Stimulated activated CD4-positive, alpha-beta T cell treated with anti-CD3 and anti-CD28 coated beads, Interleukin-12 subunit alpha, Interleukin-12 subunit beta, amount 100 ng/mL, for 48 hours (primary cell): ENCODE measurements around the gene FAM83G.

ENCODE experiments used
- DNase-seq, 3 donors: peaks; one replicate each; pipeline ENCODE4 v3.0.0-alpha.2; 2020; ENCODE audit warnings: low read depth in 2 of 3, low spot score in 1 of 3

Gene FAM83G

DNA sequence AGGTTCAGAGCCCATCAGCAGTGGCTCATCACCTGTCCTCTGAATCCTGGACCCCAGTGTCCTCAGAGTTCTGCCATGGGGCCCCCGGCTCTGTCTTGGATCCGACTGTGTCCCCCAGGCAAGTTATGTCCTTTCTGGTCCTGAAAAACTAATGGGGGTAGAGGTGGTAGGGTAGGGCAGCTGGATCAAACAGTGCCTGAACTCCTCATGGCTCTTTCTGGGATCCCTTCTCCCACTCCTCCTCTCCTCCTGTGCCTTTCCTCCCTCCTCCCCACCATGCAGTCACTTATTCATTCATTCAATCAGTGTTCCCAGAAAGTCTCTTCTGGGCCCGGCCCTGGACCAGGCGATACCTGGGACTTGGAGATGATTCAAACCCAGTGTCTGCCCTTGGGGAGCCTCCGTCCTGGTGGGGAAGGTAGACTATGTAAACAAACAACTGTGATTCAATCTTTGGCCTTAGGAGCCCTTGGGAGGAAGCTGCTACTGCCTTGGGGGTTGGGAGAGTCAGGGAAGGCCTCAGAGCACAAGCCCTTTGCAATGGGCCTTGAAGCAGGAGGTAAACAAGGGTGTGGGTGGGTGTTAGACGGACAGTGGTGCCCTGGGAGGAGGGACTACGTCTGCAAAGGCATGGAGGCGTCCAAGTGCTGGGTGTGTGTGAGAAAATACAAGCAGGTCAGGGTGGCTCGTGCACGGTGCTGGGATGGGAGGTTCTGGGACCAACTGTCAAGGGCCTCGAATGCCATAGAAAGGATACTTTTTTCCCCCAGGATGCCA lies 6.4 kb upstream of the FAM83G start:
- DNase-seq: no peak

DNA sequence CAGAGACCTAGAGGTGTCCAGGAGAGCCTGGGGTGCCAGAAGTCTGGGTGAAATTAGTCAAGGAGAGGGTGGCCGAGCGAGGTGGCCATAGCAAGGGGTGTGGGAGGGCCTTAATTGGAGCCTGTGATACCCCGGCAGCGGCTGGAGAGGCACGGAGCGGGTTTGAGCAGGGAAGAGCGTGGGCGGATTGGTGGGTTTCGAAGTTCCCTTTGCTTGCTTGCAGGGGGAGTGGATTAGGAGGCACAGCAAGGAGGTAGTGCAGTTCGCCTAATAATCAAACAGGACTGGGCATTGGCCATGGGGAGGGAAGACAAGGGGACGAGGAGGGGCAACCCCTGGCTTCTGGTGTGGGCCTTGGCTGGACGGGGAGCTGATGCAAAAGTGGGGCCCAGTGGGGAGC lies 5.4 kb upstream of the FAM83G start:
- DNase-seq: no peak

GRCh38 chr17:19006698-19007097 lies 2.1 kb upstream of the FAM83G start:
- DNase-seq: no peak

GRCh38 chr17:19005789-19006430 lies 1.3 kb upstream of the FAM83G start:
- DNase-seq: no peak

GRCh38 chr17:19005137-19005773 lies 691 bp upstream of the FAM83G start:
- no peak for DNase-seq

GRCh38 chr17:19003543-19004420 lies 782 bp downstream of the FAM83G start:
- peak in 2 of 3 donors; percentile 15 to 44 for DNase-seq

DNA sequence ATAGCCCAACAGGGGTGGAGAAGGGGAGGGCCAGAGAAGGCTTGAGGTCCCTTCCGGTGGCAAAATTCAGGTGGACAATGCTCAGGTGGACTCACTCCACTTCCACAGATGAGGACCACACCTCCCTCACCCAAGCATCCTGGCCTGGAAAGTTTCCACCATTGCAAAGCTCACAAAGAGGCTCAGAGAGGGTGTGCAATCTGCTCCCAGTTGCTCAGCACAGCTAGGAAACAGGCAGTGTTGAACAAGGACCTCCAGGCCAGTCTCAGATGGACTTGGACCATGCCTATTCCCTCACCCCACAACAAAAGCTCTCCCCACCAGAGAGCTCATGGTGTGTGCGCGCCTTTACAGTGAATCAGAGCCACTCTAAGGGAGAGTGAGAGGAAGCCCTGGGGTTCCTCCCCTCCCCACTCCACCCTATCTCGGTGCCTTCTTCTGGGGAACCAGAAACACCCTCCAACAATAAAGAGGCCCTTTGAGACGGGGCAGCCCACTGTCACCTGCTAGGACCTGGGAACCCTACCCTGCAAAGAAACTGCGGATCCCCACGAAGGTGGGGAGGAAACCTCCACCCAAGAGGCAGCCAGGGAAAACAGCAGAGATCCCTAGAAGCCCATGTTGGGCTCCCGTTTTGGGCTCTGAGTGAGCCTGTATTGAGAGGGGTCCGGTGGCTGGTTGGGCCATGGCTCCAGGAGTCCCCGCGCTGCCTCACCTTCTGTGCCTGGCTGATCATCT lies 1.6 kb downstream of the FAM83G start:
- no peak for DNase-seq

GRCh38 chr17:19001907-19002590 lies 2.5 kb downstream of the FAM83G start:
- DNase-seq: no peak

DNA sequence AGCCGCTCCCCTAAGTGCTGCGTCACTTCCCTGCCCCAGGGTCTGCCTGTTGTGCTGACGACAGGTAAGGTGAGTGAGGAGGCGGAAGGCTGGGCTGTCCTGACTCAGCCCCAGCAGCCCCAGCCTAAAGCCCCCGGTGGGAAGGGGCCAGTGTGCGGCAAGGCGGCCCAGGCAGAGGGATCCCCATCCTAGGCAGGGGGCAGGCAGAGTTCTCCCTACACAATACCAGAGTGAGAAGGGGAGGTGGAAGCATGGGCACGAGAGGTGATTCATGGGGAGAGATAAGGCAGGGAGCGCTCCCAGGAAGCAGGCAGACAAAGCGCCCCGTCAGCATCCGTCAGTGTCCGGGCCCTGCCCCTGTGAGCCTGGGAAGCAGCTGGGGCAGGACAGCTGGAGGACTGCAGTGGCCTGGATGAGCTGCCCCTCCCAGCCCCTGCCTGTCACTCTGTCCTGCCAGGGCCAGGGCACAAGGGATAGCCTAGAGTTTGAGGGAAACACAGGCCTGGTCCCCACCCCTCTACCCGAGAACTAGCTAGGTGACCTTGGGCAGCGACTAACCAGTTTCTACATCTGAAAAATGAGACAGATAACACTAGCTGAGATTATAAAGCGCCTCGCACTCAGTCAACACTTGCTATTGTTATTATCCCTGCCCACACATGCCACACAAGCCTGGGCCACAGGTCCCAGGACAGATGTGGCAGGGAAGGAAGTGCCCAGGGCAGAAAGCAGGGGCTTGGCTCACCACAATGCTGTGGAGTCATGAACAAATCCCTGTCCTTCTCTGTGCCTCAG lies 3.8 kb downstream of the FAM83G start:
- no peak for DNase-seq

- DNase-seq: no peak
These were observed 4.7 kb downstream of the FAM83G start for GRCh38 chr17:18999911-19000310.

- no peak for DNase-seq
These were observed 5.2 kb downstream of the FAM83G start for GRCh38 chr17:18999394-18999793.

- DNase-seq: no peak
These were observed 6.8 kb downstream of the FAM83G start for GRCh38 chr17:18997650-18998196.

- no peak for DNase-seq
These were observed 8.1 kb downstream of the FAM83G start for GRCh38 chr17:18996458-18996857.

- DNase-seq: no peak
These were observed 9.3 kb downstream of the FAM83G start for GRCh38 chr17:18995220-18995619.

DNA sequence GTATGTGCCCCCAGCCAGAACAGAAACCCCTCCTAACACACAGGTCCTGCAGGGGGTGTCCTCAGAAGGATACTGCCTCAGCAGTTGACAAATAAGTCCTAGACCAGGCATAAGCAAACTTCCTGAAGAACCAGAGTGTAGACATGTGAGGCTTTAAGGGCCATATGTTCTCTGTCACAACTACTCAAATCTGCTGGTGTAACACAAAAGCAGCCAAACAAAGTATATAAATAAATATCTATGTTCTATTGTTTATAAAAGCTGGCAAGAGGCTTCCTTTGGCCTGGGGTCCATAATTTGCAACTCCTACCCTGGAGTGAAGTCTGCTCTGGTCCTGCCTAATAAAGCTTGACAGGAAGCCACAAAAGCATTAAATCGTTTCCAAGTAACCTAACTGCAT lies 9.9 kb downstream of the FAM83G start:
- DNase-seq: no peak

DNA sequence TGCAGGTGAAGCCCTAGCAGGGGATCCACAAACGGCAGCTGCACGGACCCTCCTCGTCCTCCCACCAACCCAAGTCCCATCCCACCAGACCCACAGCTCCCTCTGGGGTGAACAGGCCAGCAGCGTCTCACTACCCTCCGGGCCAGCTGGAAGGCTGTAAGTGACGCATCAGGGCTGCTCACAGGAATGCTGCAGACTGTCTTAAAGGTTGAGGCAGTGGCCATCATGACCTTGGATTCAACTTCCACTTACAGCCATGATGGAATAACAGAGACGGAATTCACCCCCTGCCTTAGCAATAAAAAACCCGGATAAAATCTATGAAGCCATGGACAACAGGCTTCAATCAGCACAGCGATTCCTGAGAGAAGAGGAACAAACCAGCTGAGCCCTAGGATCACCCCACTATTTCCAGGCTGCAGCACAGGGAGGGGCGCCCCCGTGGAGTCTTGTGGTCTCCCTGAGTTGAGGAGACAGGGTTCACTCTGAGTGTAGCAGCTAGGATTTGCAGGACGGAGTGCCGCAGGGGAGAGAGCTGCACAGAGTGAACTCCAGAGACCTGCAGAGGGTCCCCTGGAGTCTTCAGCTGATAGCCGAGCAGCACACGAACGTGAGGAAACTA lies 10.5 kb downstream of the FAM83G start:
- no peak for DNase-seq

- no peak for DNase-seq
These were observed 12.0 kb downstream of the FAM83G start for GRCh38 chr17:18992454-18993130.
